Measurements from ENCODE around the gene MYO7B.

MYO7B gene

DNA sequence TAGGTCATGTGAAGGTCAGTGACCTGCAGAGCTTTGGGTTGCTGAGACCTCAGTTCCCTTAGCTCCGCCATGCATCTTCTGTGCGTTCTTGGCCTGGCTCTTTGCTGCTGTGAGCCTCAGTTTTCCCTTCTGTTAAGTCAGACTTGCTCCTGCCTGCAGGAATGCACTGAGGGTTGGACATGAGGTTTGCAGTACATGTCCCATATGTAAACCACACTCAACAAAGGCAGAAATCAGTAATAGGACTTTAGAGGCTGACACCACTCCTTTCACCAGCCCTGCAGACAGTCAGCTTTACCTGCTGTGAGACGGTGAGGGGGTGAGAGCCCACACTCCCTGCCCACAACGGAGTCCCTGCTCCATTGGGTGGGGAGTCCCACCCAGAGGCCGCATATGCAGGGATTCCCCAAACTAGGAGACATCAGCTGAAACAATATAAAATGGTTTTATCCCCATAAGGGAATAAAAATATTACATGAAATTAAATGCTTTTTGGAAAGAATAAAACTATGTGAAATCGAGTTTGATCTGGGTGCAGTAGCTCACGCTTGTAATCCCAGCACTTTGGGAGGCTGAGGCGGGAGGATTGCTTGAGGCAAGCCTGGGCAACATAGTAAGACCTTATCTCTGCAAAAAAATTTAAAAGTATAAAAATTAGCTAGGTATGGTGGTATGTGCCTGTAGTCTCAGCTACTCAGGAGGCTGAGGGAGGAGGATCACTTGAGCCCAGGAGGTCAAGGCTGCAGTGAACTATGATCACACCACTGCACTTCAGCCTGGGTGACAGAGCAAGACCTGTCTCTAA is 55.1 kb downstream of the MYO7B start:
- no peak for DNase-seq

DNA sequence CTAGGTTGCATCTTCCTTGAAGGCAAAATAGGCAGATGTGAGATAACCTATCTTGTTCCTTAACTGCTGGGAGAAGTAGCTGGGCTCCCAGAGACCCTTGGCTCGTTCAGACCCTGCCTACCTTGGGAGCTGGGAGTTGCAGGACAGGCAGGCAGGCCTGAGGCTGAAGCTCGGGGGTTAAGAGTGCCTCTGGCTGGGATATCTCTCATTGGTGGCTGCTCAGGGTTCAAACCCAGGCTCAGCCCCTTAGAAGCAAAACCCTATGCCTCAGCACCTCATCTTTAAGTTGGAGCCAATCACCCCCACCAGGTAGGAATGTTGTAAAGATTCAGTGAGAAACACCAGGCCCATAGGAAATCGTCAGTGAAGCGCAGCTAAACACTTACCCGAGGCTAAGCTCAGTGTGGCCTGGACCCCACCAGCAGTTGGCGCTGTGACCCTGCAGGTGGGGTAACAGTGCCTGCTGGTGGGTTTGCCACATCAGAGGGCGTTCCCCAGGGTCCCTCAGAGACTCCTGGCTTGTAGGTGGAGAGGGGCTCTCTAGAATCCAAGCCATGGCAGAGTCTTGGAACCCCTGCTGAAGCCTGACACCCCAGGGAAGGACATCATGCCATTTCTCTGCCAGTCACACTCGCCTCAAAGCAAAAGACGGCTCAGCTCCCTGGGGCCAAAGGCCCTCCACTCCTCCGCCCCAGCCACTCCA is 55.9 kb downstream of the MYO7B start:
- peak; percentile 62 for DNase-seq

DNA sequence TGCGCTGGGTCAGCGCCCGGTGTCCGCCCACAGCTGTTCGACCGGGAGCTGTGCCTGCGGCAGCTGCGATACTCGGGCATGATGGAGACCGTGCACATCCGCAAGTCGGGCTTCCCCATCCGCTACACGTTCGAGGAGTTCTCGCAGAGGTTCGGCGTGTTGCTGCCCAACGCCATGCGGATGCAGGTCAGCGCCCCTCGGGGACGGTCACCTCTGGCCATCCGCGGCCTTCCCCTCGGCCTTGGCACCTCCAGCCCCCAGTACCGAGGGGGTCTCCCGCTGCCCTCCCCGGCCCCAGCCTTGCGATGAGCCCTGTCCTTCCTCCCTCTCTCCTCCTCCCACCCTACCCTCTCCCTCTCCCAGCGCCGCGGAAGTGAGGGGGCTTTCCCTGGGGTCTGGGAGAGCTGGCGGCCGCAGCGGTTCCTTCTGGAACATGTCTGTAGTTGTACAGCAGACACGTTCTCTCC is 57.3 kb downstream of the MYO7B start:
- DNase-seq, result no peak

DNA sequence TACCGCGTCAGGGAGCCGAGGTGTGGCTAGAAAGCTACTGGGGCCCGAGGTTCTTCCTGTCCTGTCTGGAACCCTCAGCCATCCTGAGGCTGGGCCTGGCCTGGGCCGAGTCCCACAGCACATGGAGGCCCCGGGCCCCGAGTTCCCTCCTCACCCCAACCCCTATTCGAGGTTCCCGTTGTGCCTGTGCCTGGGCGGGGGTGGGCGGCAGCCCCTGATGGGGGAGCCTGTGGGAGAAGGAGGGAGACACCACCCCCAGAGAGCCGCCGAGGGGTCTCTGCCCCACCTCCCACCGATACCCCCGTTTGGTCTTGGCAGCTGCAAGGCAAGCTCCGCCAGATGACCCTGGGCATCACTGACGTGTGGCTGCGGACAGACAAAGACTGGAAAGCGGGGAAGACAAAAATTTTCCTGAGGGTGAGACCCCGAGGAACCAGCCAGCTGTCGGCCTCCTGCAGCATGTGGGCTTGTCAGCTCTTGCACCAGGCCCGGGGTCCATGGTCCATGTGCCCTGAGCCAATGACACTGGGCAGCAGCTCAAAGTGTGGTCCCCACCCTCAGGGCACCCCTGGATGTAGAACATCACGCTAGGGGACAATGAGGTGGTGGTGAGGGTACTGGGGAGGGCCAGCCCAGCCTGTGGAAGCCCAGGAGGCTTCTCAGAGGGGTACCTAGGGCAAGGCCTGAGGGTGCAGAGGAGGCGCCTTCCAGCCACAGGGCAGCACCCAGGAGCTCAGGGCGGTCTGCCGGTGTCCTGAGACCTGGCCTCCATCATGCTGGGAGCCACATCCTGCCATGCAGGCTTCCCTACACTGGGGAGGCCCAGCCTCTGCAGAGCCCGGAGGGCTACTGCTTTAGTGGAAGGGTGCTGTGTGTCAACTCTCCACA is 58.0 kb downstream of the MYO7B start:
- no peak for DNase-seq

DNA sequence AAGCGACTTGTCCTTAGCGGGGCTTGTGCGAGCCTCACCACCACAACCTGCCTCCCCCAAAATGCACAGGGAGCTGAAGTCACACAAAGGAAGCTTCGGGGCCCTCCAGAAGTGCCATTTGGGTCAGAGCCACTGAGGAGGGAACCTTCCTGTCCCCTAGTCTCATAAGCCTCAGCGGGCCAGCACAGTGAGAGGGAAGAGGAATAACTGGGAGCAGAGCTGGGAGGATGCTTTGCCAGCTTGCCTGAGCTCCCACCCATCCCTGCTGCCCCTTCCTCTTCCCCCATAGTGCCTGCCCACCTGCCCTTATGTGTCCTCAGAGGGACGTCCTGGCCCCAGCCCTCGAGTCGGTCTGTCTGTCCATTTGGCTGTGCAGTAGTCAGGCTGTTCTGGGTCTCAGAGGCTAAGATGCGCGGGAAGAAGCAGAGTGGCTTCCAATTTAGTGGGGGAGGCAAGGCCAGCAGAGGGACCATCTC is 58.7 kb downstream of the MYO7B start:
- DNase-seq, result no peak

DNA sequence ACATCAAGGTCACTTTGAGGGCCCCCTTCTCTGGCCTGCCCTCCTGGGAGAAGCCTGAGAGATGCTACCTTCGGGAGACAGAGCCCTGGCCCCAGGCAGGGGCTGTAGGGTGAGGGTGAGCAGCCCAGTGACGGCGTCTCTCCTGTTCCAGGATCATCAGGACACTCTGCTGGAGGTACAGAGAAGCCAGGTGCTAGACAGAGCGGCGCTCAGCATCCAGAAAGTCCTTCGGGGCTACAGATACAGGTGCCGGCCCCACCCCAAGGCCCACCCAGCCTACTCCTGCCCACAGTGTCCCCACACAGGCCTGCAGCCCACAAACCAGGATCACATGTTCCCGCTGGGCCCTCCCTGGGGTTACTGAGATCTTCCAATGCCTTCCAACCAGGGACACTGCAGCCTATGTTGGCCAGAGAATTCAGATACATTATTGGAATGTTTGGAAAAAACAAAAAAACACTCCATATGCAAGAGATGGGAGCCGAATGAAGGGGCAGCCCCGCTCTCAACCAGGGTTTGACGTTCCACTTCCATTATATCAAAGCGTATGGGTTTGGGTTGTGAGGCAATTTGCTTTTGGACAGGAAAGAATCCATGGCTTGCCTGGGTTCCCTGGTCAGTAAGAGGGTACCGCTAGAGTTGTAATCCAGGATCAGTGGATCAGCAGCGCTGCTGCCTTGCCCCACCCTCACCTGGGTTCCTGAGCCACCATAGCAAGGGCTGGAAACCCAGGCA is 61.0 kb downstream of the MYO7B start:
- no peak for DNase-seq

DNA sequence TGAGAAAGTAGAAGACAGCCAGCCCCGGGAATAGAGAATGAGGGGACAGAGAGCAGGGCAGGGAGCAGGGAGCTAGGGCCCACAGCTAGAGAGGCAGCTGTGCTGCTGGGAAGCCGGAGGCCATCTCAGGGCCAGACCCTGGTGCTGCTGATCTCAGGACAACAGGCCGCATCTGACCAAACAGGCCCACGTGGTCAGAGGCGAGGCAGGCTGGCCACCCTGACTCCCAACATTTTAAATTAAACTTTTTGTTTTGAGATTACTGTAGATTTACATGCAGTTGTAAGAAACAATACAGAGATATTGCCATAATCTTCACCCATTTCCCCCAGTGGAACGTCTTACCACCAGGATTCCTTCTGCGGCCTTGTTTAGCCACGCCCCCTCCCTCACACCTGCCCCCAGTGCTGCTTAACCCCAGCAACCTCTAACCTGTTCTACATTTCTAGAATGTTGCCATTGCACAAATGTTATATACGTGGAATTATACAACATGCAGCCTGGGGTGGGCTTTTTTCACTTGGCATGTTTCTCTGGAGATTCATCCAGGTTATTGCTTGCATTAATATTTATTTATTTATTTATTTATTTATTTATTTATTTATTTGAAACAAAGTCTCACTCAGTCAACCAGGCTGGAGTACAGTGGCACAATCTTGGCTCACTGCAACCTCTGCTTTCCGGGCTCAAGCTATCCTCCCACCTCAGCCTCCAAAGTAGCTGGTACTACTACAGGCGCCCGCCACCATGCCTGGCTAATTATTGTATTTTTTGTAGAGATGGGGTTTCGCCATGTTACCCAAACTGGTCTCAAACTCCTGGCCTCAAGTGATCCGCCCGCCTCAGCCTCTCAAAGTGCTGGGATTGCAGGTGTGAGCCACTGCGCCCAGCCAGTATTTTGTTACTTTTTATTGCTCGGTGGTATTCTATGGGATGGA is 61.8 kb downstream of the MYO7B start:
- DNase-seq, result no peak

DNA sequence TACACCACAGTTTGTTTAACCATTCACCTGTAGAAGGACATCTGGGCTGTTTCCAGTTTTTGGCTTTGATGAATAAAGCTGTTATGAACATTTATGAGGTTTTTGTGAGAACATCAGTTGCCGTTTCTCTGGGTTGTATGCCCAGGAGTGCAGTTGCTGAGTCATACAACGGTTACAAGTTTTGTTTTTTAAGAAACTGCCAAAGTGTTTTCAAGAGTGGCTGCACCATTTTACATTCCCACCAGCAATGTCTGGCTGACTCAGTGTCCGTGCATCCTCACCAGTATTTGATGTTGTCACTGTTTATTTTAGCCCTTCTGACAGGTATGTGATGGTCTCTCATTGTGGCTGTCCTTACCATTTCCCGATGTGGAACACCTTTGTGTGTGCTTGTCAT is 62.5 kb downstream of the MYO7B start:
- DNase-seq, result no peak

DNA sequence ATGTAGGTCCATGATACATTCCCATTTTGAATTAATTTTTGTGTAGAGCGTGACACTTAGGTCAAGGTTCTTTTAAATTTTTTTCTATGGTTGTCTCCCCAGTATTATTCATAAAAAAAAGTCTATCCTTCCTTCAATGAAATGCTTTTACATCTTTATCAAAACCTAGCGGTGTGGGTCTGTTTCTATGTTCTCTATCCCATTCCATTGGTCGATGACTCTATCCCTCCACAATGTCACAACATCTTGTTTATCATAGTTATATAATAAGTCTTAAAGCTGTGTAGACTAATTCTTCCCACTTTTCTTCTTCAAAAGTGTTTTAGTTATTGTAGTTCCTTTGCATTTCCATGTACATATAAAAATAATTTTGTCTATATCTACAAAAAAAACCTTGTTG is 63.2 kb downstream of the MYO7B start:
- no peak for DNase-seq

DNA sequence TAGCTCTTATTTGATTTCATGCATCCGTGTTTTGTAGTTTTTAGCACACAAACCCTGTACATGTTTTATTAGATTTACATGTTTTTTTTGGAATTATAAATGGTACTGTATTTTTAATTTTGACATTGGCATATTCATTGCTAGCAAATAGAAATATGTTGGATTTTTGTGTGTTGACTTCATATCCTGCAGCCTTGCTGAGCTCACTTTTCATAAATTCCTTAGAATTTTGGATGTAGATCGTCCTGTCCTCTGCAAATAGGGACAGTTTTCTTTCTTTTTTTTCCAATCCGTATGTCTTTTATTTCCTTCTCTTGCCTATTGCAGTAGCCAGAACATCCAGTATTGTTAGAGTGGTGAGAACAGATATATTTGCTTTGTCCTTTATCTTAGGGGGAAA is 63.7 kb downstream of the MYO7B start:
- DNase-seq, result no peak

DNA sequence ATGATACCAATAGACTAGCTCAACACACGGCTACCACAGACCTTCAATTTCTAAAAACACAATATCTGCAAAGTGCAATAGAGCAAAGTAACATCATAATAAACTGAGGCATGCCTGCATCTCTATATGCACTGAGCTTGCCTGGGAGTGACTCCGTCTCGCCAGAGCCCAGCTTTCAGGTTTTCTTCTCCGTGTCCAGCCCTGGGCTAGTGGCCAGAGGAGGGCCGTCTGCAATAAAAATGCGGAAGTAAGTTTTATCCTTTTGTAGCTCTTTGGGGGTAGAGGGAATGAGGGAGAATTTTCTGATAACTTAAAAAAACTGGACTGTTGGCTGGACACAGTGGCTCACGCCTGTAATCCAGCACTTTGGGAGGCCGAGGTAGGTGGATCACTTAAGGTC is 69.5 kb downstream of the MYO7B start:
- no peak for DNase-seq

DNA sequence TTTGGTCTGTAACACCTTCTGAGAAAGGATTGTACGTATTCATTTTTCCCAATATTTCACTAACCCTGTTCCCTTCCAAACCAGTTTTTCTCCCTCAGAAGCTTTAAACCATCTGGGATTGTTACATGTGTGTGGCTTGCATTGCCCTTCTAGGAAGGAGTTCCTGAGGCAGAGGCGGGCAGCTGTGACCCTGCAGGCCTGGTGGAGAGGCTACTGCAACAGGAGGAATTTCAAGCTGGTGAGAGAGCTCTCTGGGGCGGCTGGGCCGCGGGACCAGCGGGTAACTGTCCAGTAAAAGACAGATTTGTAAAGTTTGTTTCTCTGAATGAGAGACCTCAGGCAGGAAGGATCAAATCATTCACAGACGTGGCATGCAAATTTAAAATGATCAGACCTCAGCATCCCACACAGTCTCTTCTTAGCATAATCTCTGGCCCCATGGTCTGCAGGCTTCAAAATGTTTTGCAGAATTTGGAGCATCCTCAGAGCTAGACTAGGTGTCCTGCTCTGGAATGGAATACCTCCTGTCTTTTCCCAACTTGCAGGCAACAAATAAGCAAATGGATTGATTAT is 70.3 kb downstream of the MYO7B start:
- no peak for DNase-seq

DNA sequence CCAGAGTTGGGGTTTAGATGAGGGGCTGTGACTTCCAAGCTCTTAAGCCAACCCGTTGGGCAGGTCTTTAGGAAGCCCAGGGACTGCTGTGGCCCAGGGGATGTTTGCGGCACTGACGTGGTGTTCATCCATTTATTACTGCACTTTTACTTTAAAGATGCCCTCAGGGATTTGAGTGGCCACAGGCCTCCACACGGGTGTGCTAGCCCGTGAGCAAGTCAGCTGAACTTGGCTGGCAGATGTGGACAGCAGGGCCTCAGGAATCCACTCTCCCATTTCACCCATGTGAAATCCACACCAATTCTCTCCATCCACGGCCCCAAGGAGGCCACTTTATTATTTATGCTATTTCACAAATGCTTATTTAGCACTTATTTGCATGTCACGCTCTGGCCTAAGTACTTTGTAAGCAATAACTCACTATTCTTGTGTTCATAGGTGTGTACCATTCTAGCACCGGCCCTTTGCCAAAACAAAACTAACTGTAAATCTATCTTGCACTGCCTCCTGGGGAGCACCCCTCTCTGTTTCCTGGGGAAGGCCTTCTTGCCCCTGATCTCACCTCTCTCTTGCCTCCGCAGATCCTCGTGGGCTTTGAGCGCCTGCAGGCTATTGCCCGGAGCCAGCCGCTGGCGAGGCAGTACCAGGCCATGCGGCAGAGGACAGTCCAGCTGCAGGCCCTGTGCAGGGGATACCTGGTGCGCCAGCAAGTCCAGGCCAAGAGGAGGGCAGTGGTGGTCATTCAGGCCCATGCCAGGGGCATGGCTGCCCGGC is 71.3 kb downstream of the MYO7B start:
- DNase-seq, result no peak

DNA sequence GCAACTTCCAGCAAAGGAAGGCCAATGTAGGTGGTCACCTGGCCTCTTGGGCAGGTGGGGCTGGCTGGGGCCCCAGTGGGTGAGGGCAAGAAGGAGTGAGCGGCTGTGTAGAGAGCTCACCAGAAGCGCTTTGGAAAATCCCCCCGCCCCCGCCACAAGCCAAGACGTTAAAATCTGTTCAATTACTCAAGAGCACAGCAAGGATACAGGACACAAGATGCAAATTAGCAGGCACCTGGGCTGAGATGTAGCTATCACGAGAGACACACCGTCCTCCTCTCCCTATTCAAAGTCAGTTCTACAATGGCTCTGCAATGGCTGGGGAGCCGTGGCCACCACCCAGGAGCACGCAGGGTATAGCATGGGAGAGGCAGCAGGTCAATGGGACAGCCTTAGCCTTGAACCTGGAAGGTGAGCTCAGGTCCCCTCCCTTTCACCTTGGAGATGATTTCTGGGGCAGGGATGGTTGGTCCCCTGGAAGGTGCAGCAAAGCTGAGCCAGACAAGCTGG is 72.0 kb downstream of the MYO7B start:
- no peak for DNase-seq

DNA sequence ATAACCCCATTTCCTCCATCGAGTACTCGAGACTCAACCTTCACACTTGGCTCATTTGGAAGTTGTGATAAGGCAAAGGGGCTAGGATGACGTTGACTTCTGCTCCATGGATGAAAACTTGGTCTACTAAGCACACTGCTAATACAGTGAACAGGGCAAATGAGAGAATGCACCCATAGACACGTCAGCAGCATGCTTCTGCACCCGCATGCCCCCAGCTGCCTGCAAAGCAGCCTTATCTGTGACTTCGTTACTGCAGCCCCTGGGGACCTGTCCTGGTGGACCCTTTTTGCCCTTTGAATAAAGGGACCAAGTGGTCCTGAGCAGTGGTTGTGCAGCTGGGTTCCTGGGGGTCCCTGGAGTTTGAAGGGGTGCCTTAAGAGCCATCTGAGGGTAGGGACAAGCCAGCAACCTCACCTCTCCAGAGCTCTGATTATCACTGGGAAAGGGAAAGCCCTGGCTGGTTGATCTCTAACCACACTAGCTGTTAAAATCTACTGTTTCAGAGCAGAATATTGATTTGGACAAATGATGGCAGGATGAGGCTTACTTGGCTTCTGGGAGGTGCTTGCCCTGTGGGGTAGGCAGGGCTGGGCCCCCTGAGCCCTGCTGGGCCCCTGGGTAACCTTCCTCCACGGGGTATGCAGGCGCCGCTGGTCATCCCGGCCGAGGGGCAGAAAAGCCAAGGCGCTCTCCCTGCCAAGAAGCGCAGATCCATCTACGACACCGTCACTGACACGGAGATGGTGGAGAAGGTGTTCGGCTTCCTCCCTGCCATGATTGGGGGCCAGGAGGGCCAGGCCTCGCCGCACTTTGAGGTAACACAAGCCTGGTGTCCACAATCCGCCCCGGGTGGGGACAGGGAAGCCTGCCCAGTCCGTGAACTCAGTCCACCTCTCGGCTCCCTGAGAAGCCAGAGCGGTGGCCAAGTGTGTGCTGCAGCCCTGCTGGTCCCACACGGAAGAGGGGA is 72.9 kb downstream of the MYO7B start:
- no peak for DNase-seq

DNA sequence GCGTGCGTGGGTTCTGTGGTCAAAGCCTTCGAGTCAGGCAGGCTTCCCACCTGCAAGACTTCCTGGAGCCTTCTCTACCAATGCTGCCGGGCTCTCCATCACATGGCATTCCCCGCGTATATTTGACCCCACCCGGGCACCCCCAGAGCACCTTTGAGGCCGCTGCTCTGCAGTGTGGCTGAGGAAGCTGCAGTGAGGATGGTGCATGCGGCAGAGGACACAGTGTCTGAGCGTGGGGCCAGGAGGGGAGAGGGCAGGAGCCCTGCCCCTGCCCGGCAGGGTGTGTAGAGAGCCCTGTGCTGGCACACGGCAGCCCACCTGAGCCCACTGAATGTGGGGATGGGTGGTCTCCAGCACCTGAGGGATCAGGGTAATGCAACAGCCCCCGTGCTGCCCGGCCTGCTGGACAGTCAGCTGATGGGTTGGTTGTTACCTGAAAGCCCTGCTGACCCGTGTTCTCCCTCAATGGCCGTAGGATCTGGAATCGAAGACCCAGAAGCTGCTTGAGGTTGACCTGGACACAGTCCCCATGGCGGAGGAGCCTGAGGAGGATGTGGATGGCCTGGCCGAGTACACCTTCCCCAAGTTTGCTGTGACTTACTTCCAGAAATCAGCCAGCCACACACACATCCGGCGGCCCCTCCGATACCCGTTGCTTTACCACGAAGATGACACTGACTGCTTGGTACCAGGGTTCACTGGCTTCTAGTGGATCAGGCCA is 73.7 kb downstream of the MYO7B start:
- DNase-seq, result no peak

DNA sequence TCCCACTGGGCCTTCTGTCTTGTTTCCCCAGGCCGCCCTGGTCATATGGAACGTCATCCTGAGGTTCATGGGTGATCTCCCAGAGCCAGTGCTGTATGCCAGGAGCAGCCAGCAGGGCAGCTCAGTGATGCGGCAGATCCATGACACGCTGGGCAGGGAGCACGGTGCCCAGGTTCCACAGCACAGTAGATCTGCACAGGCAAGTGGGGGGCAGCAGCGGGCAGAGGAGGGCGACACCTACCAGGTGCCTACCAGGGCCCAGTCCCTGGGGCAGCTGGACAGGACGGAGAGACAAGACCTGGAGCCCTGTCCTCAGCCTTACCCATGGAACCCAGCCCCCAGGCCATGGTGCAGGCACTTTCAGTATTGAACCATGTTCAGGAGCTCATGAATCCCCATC is 74.3 kb downstream of the MYO7B start:
- no peak for DNase-seq

DNA sequence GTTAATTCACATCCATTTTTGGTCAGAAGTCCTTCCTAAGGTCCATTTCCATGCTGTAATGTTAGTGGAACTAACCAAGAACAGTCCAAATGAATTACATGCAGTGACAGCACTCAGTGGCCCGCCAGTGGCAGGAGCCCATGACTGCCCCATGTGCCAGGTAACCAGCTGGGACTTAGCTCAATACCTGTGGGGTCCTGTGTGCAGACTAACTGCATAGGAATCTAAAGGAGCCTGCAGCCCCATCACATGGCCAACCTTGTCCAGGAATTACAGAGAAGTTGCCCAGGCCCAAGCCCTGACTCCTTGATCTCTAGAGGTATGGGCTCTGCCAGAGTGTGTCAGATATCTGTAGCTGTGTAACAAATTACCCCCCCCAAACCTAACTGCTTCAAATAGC is 75.1 kb downstream of the MYO7B start:
- no peak for DNase-seq
